ENCODE results near the gene KRT33B.

GRCh38 chr17:41340494-41340893 lies 29.1 kb downstream of the KRT33B start:
- TF ChIP-seq CTCF (IDR thresholded peaks at IDR 0.05) (no peak), POLR2A (IDR thresholded peaks at IDR 0.05) (no peak)

Measured in heart left ventricle (tissue), 13 donors.